ENCODE measurements around the gene ADORA2A. TPM values are rescaled to one million over a fixed set of nuclear protein-coding genes. Genes with fewer than 3 reads are reported as not detected.
A peak's percentile ranks its signal among the peaks of the same experiment; 100 is the strongest.

The ADORA2A gene
- total RNA-seq, 1 donor: 0.45 TPM

DNA sequence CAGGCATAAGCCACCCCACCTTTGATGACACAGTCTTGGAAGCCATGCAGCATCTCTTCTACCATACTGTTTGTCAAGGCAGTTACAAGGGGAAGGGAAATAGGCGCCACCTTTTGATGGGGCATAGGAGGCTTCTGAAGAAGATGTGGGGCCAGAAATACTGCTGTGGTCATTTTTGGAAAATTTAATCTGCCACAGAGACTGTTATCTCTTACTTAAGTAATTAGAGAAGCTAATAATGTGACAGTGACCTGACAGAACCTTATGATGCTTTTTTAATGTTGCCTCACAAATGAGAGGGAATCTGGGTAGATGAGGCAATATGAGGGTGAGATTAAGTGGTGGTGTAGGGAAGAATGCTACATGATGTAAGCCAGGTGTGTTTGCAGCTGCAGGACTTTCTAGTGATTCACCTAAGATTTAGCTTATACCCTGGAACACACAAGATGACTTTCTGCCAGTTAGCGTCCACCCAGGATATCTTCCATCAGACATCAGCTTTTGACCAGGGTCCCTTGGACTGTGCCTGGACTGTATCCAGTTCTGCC, 34.3 kb upstream of the ADORA2A start:
- TF ChIP-seq CTCF (IDR thresholded peaks at IDR 0.05; ENCODE audit: insufficient read depth, low read length): no peak
- no peak for DNase-seq (ENCODE audit: low read depth)
- no peak overlapping the region for H3K4me3 ChIP-seq (ENCODE audit: low read depth, low read length)

- H3K4me3 ChIP-seq (ENCODE audit: low read depth, low read length): no peak overlapping the region
- no peak for DNase-seq (ENCODE audit: low read depth)
- TF ChIP-seq CTCF (IDR thresholded peaks at IDR 0.05; ENCODE audit: insufficient read depth, low read length): no peak
Observed at GRCh38 chr22:24393848-24394247, 33.6 kb upstream of the ADORA2A start.

- no peak overlapping the region for H3K4me3 ChIP-seq (ENCODE audit: low read depth, low read length)
- no peak for TF ChIP-seq CTCF (IDR thresholded peaks at IDR 0.05; ENCODE audit: insufficient read depth, low read length)
- DNase-seq (ENCODE audit: low read depth): no peak
Observed at GRCh38 chr22:24394254-24394653, 33.1 kb upstream of the ADORA2A start.

GRCh38 chr22:24398409-24398808, 29.0 kb upstream of the ADORA2A start:
- no peak overlapping the region for H3K4me3 ChIP-seq (ENCODE audit: low read depth, low read length)
- TF ChIP-seq CTCF (IDR thresholded peaks at IDR 0.05; ENCODE audit: insufficient read depth, low read length): no peak
- no peak for DNase-seq (ENCODE audit: low read depth)

DNA sequence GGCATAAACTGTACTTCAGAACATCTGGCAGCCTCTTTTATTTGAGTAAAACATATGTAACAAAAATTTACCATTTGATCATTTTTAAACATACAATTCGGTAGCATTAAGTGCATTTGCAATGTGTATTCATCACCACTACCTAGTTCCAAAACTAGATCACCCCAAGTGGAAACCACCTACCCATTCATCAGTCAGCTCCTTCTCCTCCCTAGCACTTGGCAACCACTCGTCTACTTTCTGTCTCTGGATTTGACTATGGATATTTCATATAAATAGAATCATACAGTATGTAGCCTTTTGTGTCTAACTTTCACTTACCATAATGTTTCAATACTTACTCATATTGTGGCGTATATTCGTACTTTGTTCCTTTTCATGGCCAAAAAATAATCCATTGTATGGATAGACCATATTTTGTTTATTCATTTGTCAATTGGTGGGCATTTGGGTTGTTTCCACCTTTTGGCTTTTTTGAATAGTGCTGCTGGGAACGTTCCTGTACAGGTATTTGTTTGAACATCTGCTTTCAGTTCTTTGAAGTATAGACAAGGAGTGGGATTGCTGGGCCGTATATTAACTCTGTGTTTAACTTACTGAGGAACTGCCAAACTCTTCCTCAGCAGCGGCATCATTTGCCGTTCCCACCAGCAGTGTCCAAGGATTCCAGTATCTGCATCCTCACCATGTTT, 27.2 kb upstream of the ADORA2A start:
- TF ChIP-seq CTCF (IDR thresholded peaks at IDR 0.05; ENCODE audit: insufficient read depth, low read length): no peak
- H3K4me3 ChIP-seq (ENCODE audit: low read depth, low read length): no peak overlapping the region
- DNase-seq (ENCODE audit: low read depth): no peak

DNA sequence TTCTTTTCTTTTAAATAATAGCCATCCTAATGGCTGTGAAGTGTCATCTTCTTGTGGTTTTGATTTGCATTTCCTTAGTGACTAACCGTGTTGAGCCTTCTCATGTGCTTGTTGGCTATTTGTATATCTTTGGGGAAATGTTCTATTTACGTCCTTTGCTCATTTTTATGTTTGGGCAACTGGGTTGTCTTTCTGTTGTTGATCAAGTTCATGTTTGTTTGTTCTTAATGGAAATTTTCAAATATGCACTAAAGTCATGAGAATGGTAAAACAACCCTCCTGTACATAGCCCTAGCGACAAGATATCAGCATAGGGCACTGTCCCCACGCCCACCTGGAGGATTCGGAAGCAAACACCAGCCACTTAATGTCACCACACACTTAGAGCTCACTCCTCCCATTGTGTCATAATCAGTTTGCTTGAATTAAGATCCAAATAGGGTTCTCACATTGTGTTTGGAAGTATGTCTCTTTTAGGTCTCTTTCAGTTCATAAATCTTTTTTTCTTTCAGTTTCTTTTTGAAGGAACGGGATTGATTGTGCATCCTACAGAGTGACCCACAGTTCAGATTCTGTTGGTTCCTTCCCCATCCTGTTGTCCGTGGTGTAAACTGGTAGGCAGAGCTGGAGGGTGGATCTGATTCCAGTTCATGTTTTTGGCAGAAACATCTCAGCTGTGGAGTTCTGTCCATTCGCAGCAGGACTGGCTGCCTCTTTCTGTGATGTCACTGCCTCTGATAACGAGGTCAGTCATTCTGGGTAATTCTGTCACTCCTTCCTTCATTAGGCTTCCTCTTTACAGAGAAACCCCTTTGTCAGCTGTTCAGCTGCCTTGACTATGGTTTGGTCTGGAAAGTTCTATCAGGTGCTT, 26.4 kb upstream of the ADORA2A start:
- no peak for TF ChIP-seq CTCF (IDR thresholded peaks at IDR 0.05; ENCODE audit: insufficient read depth, low read length)
- H3K4me3 ChIP-seq (ENCODE audit: low read depth, low read length): no peak overlapping the region
- DNase-seq (ENCODE audit: low read depth): peak; percentile 43

Data from fibroblast of the aortic adventitia (primary cell).